MCF 10A (cell line): ENCODE data around the gene NFS1. TPM values are rescaled to one million over a fixed set of nuclear protein-coding genes. Genes with fewer than 3 reads are reported as not detected.

Source experiments
- BruUV-seq: library from RNA; stranded (reverse); fragments of 400-500 nt; replicated peaks from 2 replicates; lab custom pipeline; 2021; lab: Mats Ljungman, UMichigan
- CTCF ChIA-PET: fragments of 300-600 bp; sonication (Branson Sonifier 250); formaldehyde crosslinking; extraction: SDS; loops from one replicate; lab custom pipeline; 2021; ENCODE audit warnings: antibody characterized with exemption, inconsistent platforms; lab: Yijun Ruan, JAX
- POLR2A ChIA-PET: fragments of 300-600, 350-650 bp; sonication (Branson Sonifier 250); formaldehyde crosslinking; extraction: SDS; loops from one replicate; lab custom pipeline; 2020; ENCODE audit warnings: antibody characterized with exemption, inconsistent platforms; lab: Yijun Ruan, JAX
- DNase-seq: peaks from one replicate; pipeline ENCODE4 v3.0.0-alpha.2; 2018; ENCODE audit not compliant: unreplicated experiment
- H3K27ac Mint-ChIP-seq: one replicate; pipeline ENCODE4 v1.8.0; 2022; ENCODE audit warnings: mild to moderate bottlenecking, low read depth, mixed read lengths; ENCODE audit not compliant: unreplicated experiment
- H3K27me3 Mint-ChIP-seq: one replicate; pipeline ENCODE4 v1.8.0; 2022; ENCODE audit warnings: mixed read lengths; ENCODE audit not compliant: insufficient read depth, unreplicated experiment
- H3K36me3 Mint-ChIP-seq: one replicate; pipeline ENCODE4 v1.8.0; 2022; ENCODE audit warnings: mild to moderate bottlenecking, moderate library complexity, mixed read lengths; ENCODE audit not compliant: insufficient read depth, unreplicated experiment
- H3K4me1 Mint-ChIP-seq: one replicate; pipeline ENCODE4 v1.8.0; 2022; ENCODE audit warnings: mixed read lengths; ENCODE audit not compliant: insufficient read depth, unreplicated experiment
- H3K4me3 Mint-ChIP-seq: one replicate; pipeline ENCODE4 v1.8.0; 2022; ENCODE audit warnings: mild to moderate bottlenecking, moderate library complexity, mixed read lengths; ENCODE audit not compliant: unreplicated experiment
- H3K9me3 Mint-ChIP-seq: one replicate; pipeline ENCODE4 v1.8.0; 2022; ENCODE audit warnings: mixed read lengths; ENCODE audit not compliant: unreplicated experiment
- intact Hi-C: fragments of 100-400 bp; cut with micrococcal nuclease; formaldehyde crosslinking; loops from 2 replicates; pipeline ENCODE4 v1.14.1; 2022
- total RNA-seq: library from RNA; stranded (reverse); gene quantifications from 2 replicates; pipeline ENCODE4 v1.2.3, GENCODE V29; 2022
- TF ChIP-seq, protein P1 (sequence below): fragments of 200-600 bp; IDR thresholded peaks from one replicate; pipeline ENCODE4 v1.8.0; 2022; ENCODE audit warnings: antibody characterized with exemption, mild to moderate bottlenecking; ENCODE audit not compliant: unreplicated experiment

NFS1 gene
- total RNA-seq, 1 experiment from 2014 or later: 27.6 TPM

GRCh38 chr20:35660122-35660937, 38.8 kb downstream of the NFS1 start:
- Mint-ChIP-seq H3K36me3 (peaks cover 28% of the 10 kb centered on the region), H3K4me1 (peaks cover 26% of the 10 kb centered on the region), H3K9me3 (no peaks in the 10 kb centered on the region), H3K4me3 (peak overlapping the region; percentile 94), H3K27ac (no peak overlapping the region), H3K27me3 (no peaks in the 10 kb centered on the region)
- intact Hi-C loops: loop anchor here (5.0 to 10.0 kb wide), 2 partner anchors 43 to 96 kb away; partner anchors contain the start of gene SPAG4
- TF ChIP-seq, protein P1, sequence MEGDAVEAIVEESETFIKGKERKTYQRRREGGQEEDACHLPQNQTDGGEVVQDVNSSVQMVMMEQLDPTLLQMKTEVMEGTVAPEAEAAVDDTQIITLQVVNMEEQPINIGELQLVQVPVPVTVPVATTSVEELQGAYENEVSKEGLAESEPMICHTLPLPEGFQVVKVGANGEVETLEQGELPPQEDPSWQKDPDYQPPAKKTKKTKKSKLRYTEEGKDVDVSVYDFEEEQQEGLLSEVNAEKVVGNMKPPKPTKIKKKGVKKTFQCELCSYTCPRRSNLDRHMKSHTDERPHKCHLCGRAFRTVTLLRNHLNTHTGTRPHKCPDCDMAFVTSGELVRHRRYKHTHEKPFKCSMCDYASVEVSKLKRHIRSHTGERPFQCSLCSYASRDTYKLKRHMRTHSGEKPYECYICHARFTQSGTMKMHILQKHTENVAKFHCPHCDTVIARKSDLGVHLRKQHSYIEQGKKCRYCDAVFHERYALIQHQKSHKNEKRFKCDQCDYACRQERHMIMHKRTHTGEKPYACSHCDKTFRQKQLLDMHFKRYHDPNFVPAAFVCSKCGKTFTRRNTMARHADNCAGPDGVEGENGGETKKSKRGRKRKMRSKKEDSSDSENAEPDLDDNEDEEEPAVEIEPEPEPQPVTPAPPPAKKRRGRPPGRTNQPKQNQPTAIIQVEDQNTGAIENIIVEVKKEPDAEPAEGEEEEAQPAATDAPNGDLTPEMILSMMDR: no peak
- ChIA-PET POLR2A (interaction anchor here (0.8 to 7.8 kb wide), 15 partner anchors 8 to 294 kb away, joined by 3 to 124 read pairs (median 6); partner anchors contain the start of genes CEP250, NFS1, RBM39 and ROMO1), CTCF (interaction anchor here (0.6 to 1.3 kb wide), 3 partner anchors 9 to 148 kb away, joined by 3 to 4 read pairs (median 3); no protein-coding TSS in a partner anchor)
- no TSS peak for BruUV-seq
- DNase-seq: no peak

GRCh38 chr20:35657271-35657670, 41.9 kb downstream of the NFS1 start:
- Mint-ChIP-seq H3K27ac (no peak overlapping the region), H3K27me3 (no peaks in the 10 kb centered on the region), H3K36me3 (peaks cover 21% of the 10 kb centered on the region), H3K4me1 (peaks cover 16% of the 10 kb centered on the region), H3K9me3 (no peaks in the 10 kb centered on the region), H3K4me3 (no peak overlapping the region)
- intact Hi-C loops: no loop called here
- no peak for DNase-seq
- POLR2A ChIA-PET: interaction anchor here (0.6 to 6.0 kb wide), 9 partner anchors 7 to 175 kb away, joined by 3 to 54 read pairs (median 4); partner anchors contain the start of genes CPNE1, RBM12 and RBM39
- BruUV-seq: no TSS peak
- CTCF ChIA-PET: interaction anchor here (0.6 kb wide), 1 partner anchor 168 kb away, joined by 5 read pairs; no protein-coding TSS in a partner anchor
- TF ChIP-seq, protein P1: no peak

- TF ChIP-seq, protein P1: no peak
- DNase-seq: no peak
- Mint-ChIP-seq H3K4me1 (peaks cover 7% of the 10 kb centered on the region), H3K36me3 (peaks cover 26% of the 10 kb centered on the region), H3K27ac (no peak overlapping the region), H3K27me3 (no peaks in the 10 kb centered on the region), H3K9me3 (no peaks in the 10 kb centered on the region), H3K4me3 (no peak overlapping the region)
- ChIA-PET CTCF (interaction anchor here (0.6 kb wide), 1 partner anchor 816 kb away, joined by 3 read pairs; no protein-coding TSS in a partner anchor), POLR2A (interaction anchor here (0.6 to 6.0 kb wide), 2 partner anchors 10 kb away, joined by 3 to 54 read pairs; partner anchors contain the start of genes CPNE1 and RBM12)
- intact Hi-C loops: no loop called here
- no TSS peak for BruUV-seq
Observed at GRCh38 chr20:35654415-35654814, 44.7 kb downstream of the NFS1 start.

- no peak for DNase-seq
- H3K4me3 Mint-ChIP-seq: no peak overlapping the region
- peaks cover 26% of the 10 kb centered on the region for H3K36me3 Mint-ChIP-seq
- H3K27me3 Mint-ChIP-seq: no peaks in the 10 kb centered on the region
- TSS peak; percentile 9 for BruUV-seq
- POLR2A ChIA-PET: interaction anchor here (0.9 to 6.0 kb wide), 2 partner anchors 10 to 20 kb away, joined by 3 to 54 read pairs; partner anchors contain the start of genes CPNE1 and RBM12
- intact Hi-C loops: no loop called here
- H3K9me3 Mint-ChIP-seq: no peaks in the 10 kb centered on the region
- H3K4me1 Mint-ChIP-seq: peaks cover 7% of the 10 kb centered on the region
- TF ChIP-seq, protein P1: no peak
- no peak overlapping the region for H3K27ac Mint-ChIP-seq
- CTCF ChIA-PET: interaction anchor here (0.6 to 0.7 kb wide), 2 partner anchors 87 to 815 kb away, joined by 3 to 5 read pairs; no protein-coding TSS in a partner anchor
Observed at GRCh38 chr20:35653893-35654292, 45.3 kb downstream of the NFS1 start.
